ENCODE measurements around the gene NUP214.
"Not testable (repeated sequence)": the region's sequence is repeated elsewhere in the genome, so short reads cannot be mapped to it uniquely, and the experiment has no call there.

Gene NUP214

GRCh38 chr9:131233995-131234394 is 108.6 kb downstream of the NUP214 start:
- DNase-seq (ENCODE audit: low read depth): no peak

GRCh38 chr9:131234799-131235479 is 109.6 kb downstream of the NUP214 start:
- DNase-seq (ENCODE audit: low read depth): no peak

GRCh38 chr9:131235480-131235851 is 110.1 kb downstream of the NUP214 start:
- DNase-seq (ENCODE audit: low read depth): no peak

GRCh38 chr9:131236161-131236560 is 110.8 kb downstream of the NUP214 start:
- DNase-seq (ENCODE audit: low read depth): no peak

- DNase-seq (ENCODE audit: low read depth): no peak
Measured at GRCh38 chr9:131236761-131237160, 111.4 kb downstream of the NUP214 start.

GRCh38 chr9:131237291-131237690 is 111.9 kb downstream of the NUP214 start:
- DNase-seq (ENCODE audit: low read depth): no peak

GRCh38 chr9:131237931-131238401 is 112.6 kb downstream of the NUP214 start:
- DNase-seq (ENCODE audit: low read depth): no peak

GRCh38 chr9:131238402-131239021 is 113.1 kb downstream of the NUP214 start:
- no peak for DNase-seq (ENCODE audit: low read depth)

- DNase-seq (ENCODE audit: low read depth): no peak
Measured at GRCh38 chr9:131239161-131239975, 114.0 kb downstream of the NUP214 start.

GRCh38 chr9:131240047-131240921 is 114.9 kb downstream of the NUP214 start:
- DNase-seq (ENCODE audit: low read depth): no peak

GRCh38 chr9:131244331-131244730 is 118.9 kb downstream of the NUP214 start:
- DNase-seq (ENCODE audit: low read depth): not testable (repeated sequence)

GRCh38 chr9:131246618-131247017 is 121.2 kb downstream of the NUP214 start:
- no peak for DNase-seq (ENCODE audit: low read depth)

- DNase-seq (ENCODE audit: low read depth): no peak
Measured at GRCh38 chr9:131252120-131252519, 126.7 kb downstream of the NUP214 start.

- no peak for DNase-seq (ENCODE audit: low read depth)
Measured at GRCh38 chr9:131253891-131254491, 128.6 kb downstream of the NUP214 start.

- DNase-seq (ENCODE audit: low read depth): no peak
Measured at GRCh38 chr9:131254626-131255025, 129.2 kb downstream of the NUP214 start.

- DNase-seq (ENCODE audit: low read depth): no peak
Measured at GRCh38 chr9:131255676-131256197, 130.4 kb downstream of the NUP214 start.

GRCh38 chr9:131257266-131258025 is 132.1 kb downstream of the NUP214 start:
- no peak for DNase-seq (ENCODE audit: low read depth)

- DNase-seq (ENCODE audit: low read depth): no peak
Measured at GRCh38 chr9:131258186-131258585, 132.8 kb downstream of the NUP214 start.

- DNase-seq (ENCODE audit: low read depth): no peak
Measured at GRCh38 chr9:131258698-131259431, 133.5 kb downstream of the NUP214 start.

GRCh38 chr9:131259432-131259898 is 134.1 kb downstream of the NUP214 start:
- no peak for DNase-seq (ENCODE audit: low read depth)

All from CMK (cell line).